GM12874 (cell line): Measurements from ENCODE around the gene GPR33.

Experiments used
- CTCF ChIP-seq: IDR thresholded peaks from 2 replicates; pipeline ENCODE4 v1.5.1; 2011; ENCODE audit warnings: low read depth, mild to moderate bottlenecking, control low read depth, low read length, moderate library complexity; ENCODE audit not compliant: insufficient read depth

The GPR33 gene

GRCh38 chr14:31484754-31485153 is 3.1 kb downstream of the GPR33 start:
- no peak for TF ChIP-seq CTCF

DNA sequence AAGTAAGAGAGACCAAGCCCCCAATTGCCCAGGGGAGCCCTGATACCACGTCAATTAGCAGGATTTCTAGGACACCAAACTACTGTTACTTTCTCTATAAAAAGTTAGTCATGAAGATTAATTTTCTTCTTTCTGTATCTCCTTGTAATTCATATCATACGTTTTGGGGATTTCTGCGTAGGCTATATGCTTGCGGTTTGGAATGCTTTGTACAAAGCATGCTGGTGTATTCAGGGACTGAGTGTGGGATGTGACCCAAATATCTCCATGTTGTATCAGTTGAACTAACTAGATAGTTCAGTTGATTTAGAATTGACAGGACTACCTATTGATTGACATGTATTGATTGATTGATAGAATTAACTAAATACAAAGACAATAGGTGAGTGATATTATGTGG is 7.7 kb downstream of the GPR33 start:
- TF ChIP-seq CTCF, result no peak

DNA sequence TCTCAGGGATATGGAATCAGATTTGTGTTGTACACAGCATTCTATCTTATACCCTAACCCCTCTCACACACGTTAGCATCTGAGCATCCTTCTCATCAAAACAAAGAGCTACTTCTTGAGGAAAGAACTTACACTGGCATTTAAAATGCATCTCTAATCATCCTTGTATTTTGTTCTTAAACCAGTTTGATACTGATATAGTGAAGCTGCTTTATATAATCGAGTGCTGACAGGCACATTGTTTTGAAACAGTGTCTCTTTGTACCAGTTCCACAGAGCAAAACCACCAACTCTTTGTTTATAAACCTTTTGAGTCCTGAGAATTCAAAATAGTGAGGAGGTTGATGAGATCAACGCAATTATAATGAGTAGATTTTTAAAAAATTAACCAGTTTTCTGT is 8.8 kb downstream of the GPR33 start:
- TF ChIP-seq CTCF, result no peak

GRCh38 chr14:31477248-31477647 is 10.6 kb downstream of the GPR33 start:
- TF ChIP-seq CTCF, result no peak

- no peak for TF ChIP-seq CTCF
Measured at GRCh38 chr14:31476131-31476866, 11.5 kb downstream of the GPR33 start.

- TF ChIP-seq CTCF, result no peak
Measured at GRCh38 chr14:31466554-31466953, 21.3 kb downstream of the GPR33 start.

DNA sequence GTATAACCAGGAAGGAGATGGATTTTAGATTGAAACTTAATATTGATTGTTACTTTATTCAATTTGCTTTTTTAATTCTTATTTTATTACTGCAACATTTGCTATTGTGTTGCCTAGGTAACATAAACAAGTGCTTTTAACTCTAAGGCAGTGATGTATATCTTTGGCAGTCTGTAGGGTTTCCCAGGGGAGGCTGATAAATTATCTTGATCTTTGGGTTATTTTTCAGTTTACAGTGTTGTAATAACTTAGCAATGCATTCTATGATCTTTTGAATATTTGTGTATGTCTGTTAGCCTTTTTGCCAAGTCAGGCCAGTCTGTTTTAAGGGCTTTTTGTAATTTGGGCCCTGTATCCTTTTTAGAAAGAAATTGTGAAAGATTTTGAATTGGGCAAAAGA is 22.7 kb downstream of the GPR33 start:
- TF ChIP-seq CTCF, result no peak
